Measurements from ENCODE around the gene PWWP2A.
"Not testable (repeated sequence)": the region's sequence is repeated elsewhere in the genome, so short reads cannot be mapped to it uniquely, and the experiment has no call there.

The PWWP2A gene

GRCh38 chr5:160119142-160119904 is at the start of gene PWWP2A:
TSS of gene PWWP2A (minus strand) at chr5:160119450. CDS start at chr5:160119388, 62 bp downstream.
- DNase-seq (ENCODE audit: low spot score) = peak; percentile 97

- no peak for DNase-seq (ENCODE audit: low spot score)
Observed at GRCh38 chr5:160167624-160168165, 48.4 kb upstream of the PWWP2A start.

- DNase-seq (ENCODE audit: low spot score) = no peak
Observed at GRCh38 chr5:160166973-160167623, 47.8 kb upstream of the PWWP2A start.

GRCh38 chr5:160166069-160166972 is 47.1 kb upstream of the PWWP2A start:
- DNase-seq (ENCODE audit: low spot score) = no peak

- DNase-seq (ENCODE audit: low spot score) = peak; percentile 95
Observed at GRCh38 chr5:160165137-160166068, 46.2 kb upstream of the PWWP2A start.

- no peak for DNase-seq (ENCODE audit: low spot score)
Observed at GRCh38 chr5:160162910-160163309, 43.7 kb upstream of the PWWP2A start.

GRCh38 chr5:160161626-160162025 is 42.4 kb upstream of the PWWP2A start:
- no peak for DNase-seq (ENCODE audit: low spot score)

GRCh38 chr5:160160875-160161274 is 41.6 kb upstream of the PWWP2A start:
- DNase-seq (ENCODE audit: low spot score) = not testable (repeated sequence)

- DNase-seq (ENCODE audit: low spot score) = no peak
Observed at GRCh38 chr5:160159991-160160792, 40.9 kb upstream of the PWWP2A start.

- no peak for DNase-seq (ENCODE audit: low spot score)
Observed at GRCh38 chr5:160158087-160158486, 38.8 kb upstream of the PWWP2A start.

GRCh38 chr5:160155017-160155750 is 35.9 kb upstream of the PWWP2A start:
- no peak for DNase-seq (ENCODE audit: low spot score)

- no peak for DNase-seq (ENCODE audit: low spot score)
Observed at GRCh38 chr5:160152901-160153300, 33.7 kb upstream of the PWWP2A start.

GRCh38 chr5:160152287-160152686 is 33.0 kb upstream of the PWWP2A start:
- DNase-seq (ENCODE audit: low spot score) = no peak

GRCh38 chr5:160151017-160151416 is 31.8 kb upstream of the PWWP2A start:
- no peak for DNase-seq (ENCODE audit: low spot score)

- DNase-seq (ENCODE audit: low spot score) = no peak
Observed at GRCh38 chr5:160150381-160150780, 31.1 kb upstream of the PWWP2A start.

- not testable (repeated sequence) for DNase-seq (ENCODE audit: low spot score)
Observed at GRCh38 chr5:160144436-160144835, 25.2 kb upstream of the PWWP2A start.

GRCh38 chr5:160134332-160134731 is 15.1 kb upstream of the PWWP2A start:
- DNase-seq (ENCODE audit: low spot score) = no peak

GRCh38 chr5:160133918-160134304 is 14.7 kb upstream of the PWWP2A start:
- no peak for DNase-seq (ENCODE audit: low spot score)

GRCh38 chr5:160133071-160133917 is 14.0 kb upstream of the PWWP2A start:
- peak; percentile 52 for DNase-seq (ENCODE audit: low spot score)
